PC-3 (cell line): ENCODE measurements around the gene BCAP29. TPM values are rescaled to one million over a fixed set of nuclear protein-coding genes. Genes with fewer than 3 reads are reported as not detected.

Experiments used
- ATAC-seq: fragments of 200-7000 bp; cut with Tn5 transposase; 2 replicates; pipeline ENCODE4 v1.9.1; 2020; ENCODE audit warnings: mild to moderate bottlenecking, moderate library complexity
- BruUV-seq: library from RNA; stranded (reverse); fragments of 400-500 nt; replicated peaks from 2 replicates; lab custom pipeline; 2021; lab: Mats Ljungman, UMichigan
- CTCF ChIA-PET: fragments of 300-600 bp; sonication (Branson Sonifier 250); formaldehyde crosslinking; loops from one replicate; lab custom pipeline; 2022; ENCODE audit warnings: antibody characterized with exemption; lab: Charles Lee
- POLR2A ChIA-PET: fragments of 300-600 bp; sonication (Branson Sonifier 250); formaldehyde crosslinking; loops from one replicate; lab custom pipeline; 2022; ENCODE audit warnings: antibody characterized with exemption; ENCODE audit not compliant: unreplicated experiment; lab: Charles Lee
- DNase-seq: peaks from one replicate; pipeline ENCODE4 v3.0.0-alpha.2; 2015
- H2AFZ ChIP-seq: fragments of 300-600 bp; sonication (generic); 2 replicates; pipeline ENCODE4 v1.6.0; 2016; ENCODE audit warnings: antibody characterized with exemption, low read length
- H3F3A ChIP-seq: fragments of 300-600 bp; sonication (generic); one replicate; pipeline ENCODE4 v1.6.0; 2017; ENCODE audit warnings: antibody characterized with exemption, low read length, control low read depth, mild to moderate bottlenecking; ENCODE audit not compliant: unreplicated experiment
- H3K27ac ChIP-seq: fragments of 300-600 bp; sonication (generic); 2 replicates; pipeline ENCODE4 v1.5.1; 2016; ENCODE audit warnings: mild to moderate bottlenecking, low read length
- H3K27me3 ChIP-seq: fragments of 300-600 bp; sonication (generic); 2 replicates; pipeline ENCODE4 v1.6.1; 2016; ENCODE audit warnings: low read length, mixed read lengths
- H3K36me3 ChIP-seq: fragments of 300-600 bp; sonication (generic); 2 replicates; pipeline ENCODE4 v1.6.1; 2016; ENCODE audit warnings: low read depth, mixed run types, low read length, mixed read lengths
- H3K4me1 ChIP-seq: fragments of 300-600 bp; sonication (generic); 2 replicates; pipeline ENCODE4 v1.5.1; 2016; ENCODE audit warnings: low read length; ENCODE audit not compliant: insufficient read depth
- H3K4me2 ChIP-seq: fragments of 300-600 bp; sonication (generic); 2 replicates; pipeline ENCODE4 v1.6.0; 2016; ENCODE audit warnings: low read length
- H3K4me3 ChIP-seq: fragments of 300-600 bp; sonication (generic); 2 replicates; pipeline ENCODE4 v1.5.1; 2016; ENCODE audit warnings: mild to moderate bottlenecking, low read length, mixed read lengths
- H3K79me2 ChIP-seq: fragments of 300-600 bp; sonication (generic); 2 replicates; pipeline ENCODE4 v1.6.1; 2017; ENCODE audit warnings: low read length, mixed read lengths
- H3K9ac ChIP-seq: fragments of 300-600 bp; sonication (generic); 2 replicates; pipeline ENCODE4 v1.6.0; 2016; ENCODE audit warnings: mild to moderate bottlenecking, low read length
- H3K9me2 ChIP-seq: fragments of 300-600 bp; sonication (generic); replicated peaks from 2 replicates; pipeline ENCODE4 v1.6.1; 2016; ENCODE audit warnings: mixed run types, low read length, mixed read lengths
- H3K9me3 ChIP-seq: fragments of 300-600 bp; sonication (generic); 2 replicates; pipeline ENCODE4 v1.6.1; 2016; ENCODE audit warnings: low read length, mixed read lengths
- H4K20me1 ChIP-seq: fragments of 300-600 bp; sonication (generic); 2 replicates; pipeline ENCODE4 v1.6.1; 2016; ENCODE audit warnings: low read length, mixed read lengths
- CTCF ChIP-seq: fragments of 300-600 bp; sonication (generic); conservative IDR thresholded peaks from 2 replicates; pipeline ENCODE4 v1.5.1; 2017; ENCODE audit warnings: antibody characterized with exemption, low read depth, mild to moderate bottlenecking, low read length
- EZH2 ChIP-seq: fragments of 300-600 bp; sonication (generic); IDR thresholded peaks from one replicate; pipeline ENCODE4 v1.6.1; 2017; ENCODE audit warnings: antibody characterized with exemption, mild to moderate bottlenecking, low read length; ENCODE audit not compliant: unreplicated experiment
- EZH2phosphoT487 ChIP-seq: fragments of 300-600 bp; sonication (generic); IDR thresholded peaks from 2 replicates; pipeline ENCODE4 v1.6.1; 2018; ENCODE audit warnings: mild to moderate bottlenecking, antibody characterized with exemption, low read length, borderline replicate concordance
- intact Hi-C: fragments of 100-400 bp; cut with micrococcal nuclease; formaldehyde crosslinking; loops from 2 replicates; pipeline ENCODE4 v1.9.0; 2023
- total RNA-seq: library from RNA; depleted of rRNA; stranded (reverse); fragments of >200 nt; gene quantifications from 2 replicates; pipeline ENCODE4 v1.2.3, GENCODE V29; 2014; rRNA removed

Gene BCAP29
- total RNA-seq, 1 experiment from 2014 or later: 65.9 TPM

GRCh38 chr7:107667341-107667740, 87.3 kb downstream of the BCAP29 start:
- H3K9me2 ChIP-seq: no peaks in the 10 kb centered on the region
- no peak overlapping the region for H3K4me3 ChIP-seq
- no peaks in the 10 kb centered on the region for H3K9me3 ChIP-seq
- H3K4me1 ChIP-seq: no peaks in the 10 kb centered on the region
- CTCF ChIA-PET: no interaction called here
- no peak overlapping the region for H3K27ac ChIP-seq
- no TSS peak for BruUV-seq
- H2AFZ ChIP-seq: no peak overlapping the region
- no peaks in the 10 kb centered on the region for H3K79me2 ChIP-seq
- no peak overlapping the region for H3K9ac ChIP-seq
- 0 out of 2 replicates have a peak, but pooled peaks cover 2% of the 10 kb centered on the region for H3K27me3 ChIP-seq
- no peaks in the 10 kb centered on the region for H3K36me3 ChIP-seq
- no peaks in the 10 kb centered on the region for H4K20me1 ChIP-seq
- POLR2A ChIA-PET: no interaction called here
- intact Hi-C loops: no loop called here
- H3F3A ChIP-seq: no peaks in the 10 kb centered on the region
- DNase-seq (no peak), ATAC-seq (no peak)
- TF ChIP-seq CTCF: no peak
- TF ChIP-seq EZH2phosphoT487: no peak
- TF ChIP-seq EZH2: no peak
- no peak overlapping the region for H3K4me2 ChIP-seq

- no peaks in the 10 kb centered on the region for H3K4me1 ChIP-seq
- no peaks in the 10 kb centered on the region for H3K27me3 ChIP-seq
- POLR2A ChIA-PET: no interaction called here
- no peaks in the 10 kb centered on the region for H3F3A ChIP-seq
- no peaks in the 10 kb centered on the region for H3K9me3 ChIP-seq
- no peaks in the 10 kb centered on the region for H3K9me2 ChIP-seq
- H2AFZ ChIP-seq: no peak overlapping the region
- H3K4me2 ChIP-seq: no peak overlapping the region
- H3K79me2 ChIP-seq: no peaks in the 10 kb centered on the region
- no peak overlapping the region for H3K9ac ChIP-seq
- ATAC-seq: no peak
- intact Hi-C loops: no loop called here
- H3K27ac ChIP-seq: no peak overlapping the region
- BruUV-seq: no TSS peak
- CTCF ChIA-PET: no interaction called here
- H3K36me3 ChIP-seq: no peaks in the 10 kb centered on the region
- TF ChIP-seq EZH2 (no peak), CTCF (no peak), EZH2phosphoT487 (no peak)
- no peak for DNase-seq
- H4K20me1 ChIP-seq: no peaks in the 10 kb centered on the region
- H3K4me3 ChIP-seq: no peak overlapping the region
Measured at GRCh38 chr7:107668296-107668695, 88.2 kb downstream of the BCAP29 start.

Other genes starting within 250 kb of the BCAP29 start
- not detected in 2 replicates for gene GPR22, start 110.2 kb upstream of the BCAP29 start, total RNA-seq
- 46.5 and 51.7 TPM in 2 replicates for gene COG5, start 16.3 kb upstream of the BCAP29 start, total RNA-seq
- 10.2 and 12.9 TPM in 2 replicates for gene DUS4L, start 16.3 kb upstream of the BCAP29 start, total RNA-seq
- not detected in 2 replicates for gene SLC26A4, start 80.6 kb downstream of the BCAP29 start, total RNA-seq
- gene CBLL1, start 163.9 kb downstream of the BCAP29 start, total RNA-seq: 10.6 and 10.7 TPM in 2 replicates
- gene SLC26A3, start 223.0 kb downstream of the BCAP29 start, total RNA-seq: not detected in 2 replicates